Kidney (tissue), 22 donors: ENCODE data around the gene TOR1AIP2. TPM values are rescaled to one million over a fixed set of nuclear protein-coding genes. Genes with fewer than 3 reads are reported as not detected.

Experiments used
- DNase-seq, 5 donors: peaks; one replicate each; pipeline ENCODE4 v3.0.0-alpha.2; 2013 to 2020
- FAIRE-seq: peaks from 2 replicates; lab custom pipeline; 2012; peaks lifted over from hg19 to GRCh38; lab: Jason Lieb, UNC
- H3K27ac ChIP-seq, 2 donors: one replicate each; pipeline ENCODE4 v1.7.0; 2013; ENCODE audit warnings: low read depth in 2 of 2, low read length in 2 of 2, inconsistent platforms in 1 of 2
- H3K27me3 ChIP-seq: one replicate; pipeline ENCODE4 v1.7.1; 2013; ENCODE audit warnings: low read length, inconsistent platforms; ENCODE audit not compliant: control insufficient read depth, insufficient read depth
- H3K36me3 ChIP-seq, 3 donors: one replicate each; pipeline versions ENCODE4 v1.7.0 to v1.7.1; 2013; ENCODE audit warnings: low read length in 3 of 3, control low read depth in 1 of 3, inconsistent platforms in 1 of 3; ENCODE audit not compliant: insufficient read depth in 3 of 3, control insufficient read depth in 2 of 3
- H3K4me1 ChIP-seq, 3 donors: one replicate each; pipeline versions ENCODE4 v1.7.0 to v1.7.1; 2013; ENCODE audit warnings: low read length in 3 of 3, inconsistent platforms in 1 of 3, low read depth in 1 of 3; ENCODE audit not compliant: control insufficient read depth in 2 of 3, insufficient read depth in 2 of 3
- H3K4me3 ChIP-seq, 3 donors: one replicate each; pipeline versions ENCODE4 v1.7.0 to v1.8.1; 2013; ENCODE audit warnings: low read length in 3 of 3, control low read depth in 1 of 3, inconsistent platforms in 1 of 3
- H3K9ac ChIP-seq, 3 donors: one replicate each; pipeline versions ENCODE4 v1.7.0 to v1.7.1; 2013; ENCODE audit warnings: low read length in 3 of 3, control low read depth in 1 of 3, inconsistent platforms in 1 of 3
- H3K9me3 ChIP-seq, 3 donors: one replicate each; pipeline versions ENCODE4 v1.7.0 to v1.7.1; 2013; ENCODE audit warnings: low read length in 3 of 3, control low read depth in 1 of 3, inconsistent platforms in 1 of 3; ENCODE audit not compliant: control insufficient read depth in 2 of 3, insufficient read depth in 1 of 3
- intact Hi-C: fragments of 100-400 bp; cut with DNase I; formaldehyde crosslinking; loops from one replicate; pipeline ENCODE4 v1.11.1; 2022
- long read RNA-seq, 10 donors: library from polyadenylated mRNA in 1 of 10; unstranded in 1 of 10; transcript quantifications; one replicate each; pipeline ENCODE4 v2.0.0 and lab custom pipeline, GENCODE V29; 2021 to 2026
- polyA plus RNA-seq: library from polyadenylated mRNA; stranded (reverse); fragments of 350-450 nt; fragmentation: Illumina TruSeq; extraction: RNeasy Lipid Tissue Mini Kit (QIAGEN cat#74804); gene quantifications from one replicate; pipeline ENCODE4 v1.2.3, GENCODE V29; 2014; ENCODE audit warnings: low read depth, low replicate concordance; ENCODE audit not compliant: insufficient read depth
- total RNA-seq: library from RNA; stranded (reverse); fragmentation: NEBNext Ultra II Directional; extraction: Animal tissue kit (Norgen Biotek cat#: 25700); gene quantifications from one replicate; pipeline ENCODE4 v1.2.1, GENCODE V29; 2021
- TF ChIP-seq, protein P1 (sequence below): IDR thresholded peaks from 3 replicates; pipeline ENCODE4 v1.5.1; 2012; ENCODE audit warnings: mild to moderate bottlenecking, moderate library complexity, borderline replicate concordance; ENCODE audit not compliant: insufficient read depth; ENCODE audit errors: extremely low read depth
- donor health status: control.
- donor health status: control.
- donor health status: control.
- donor health status: control.
- donor health status: control.
- donor health status: DM: yes; HTN: yes; CAD: no.
- donor health status: Normal renal cell carcinoma (clear cell type).

The TOR1AIP2 gene
- total RNA-seq = 80.5 TPM
- 13.1 TPM for polyA plus RNA-seq
- long read RNA-seq, donor 1, full-length matches to known transcripts = 3 of 3 reads
- long read RNA-seq, donor 1, partial matches to known transcripts = 0 of 3 reads
- long read RNA-seq, donor 1, other reads (novel, unspliced or antisense) = 0 of 3 reads
- long read RNA-seq, donor 2, full-length matches to known transcripts = 4 of 4 reads
- long read RNA-seq, donor 2, partial matches to known transcripts = 0 of 4 reads
- long read RNA-seq, donor 2, other reads (novel, unspliced or antisense) = 0 of 4 reads
- long read RNA-seq, donor 3, full-length matches to known transcripts = 4 of 4 reads
- long read RNA-seq, donor 3, partial matches to known transcripts = 0 of 4 reads
- long read RNA-seq, donor 3, other reads (novel, unspliced or antisense) = 0 of 4 reads
- long read RNA-seq, donor 4, full-length matches to known transcripts = 5 of 5 reads
- long read RNA-seq, donor 4, partial matches to known transcripts = 0 of 5 reads
- long read RNA-seq, donor 4, other reads (novel, unspliced or antisense) = 0 of 5 reads
- long read RNA-seq, donor 5 = 0 reads
- long read RNA-seq, donor 6, full-length matches to known transcripts = 4 of 4 reads
- long read RNA-seq, donor 6, partial matches to known transcripts = 0 of 4 reads
- long read RNA-seq, donor 6, other reads (novel, unspliced or antisense) = 0 of 4 reads
- long read RNA-seq, donor 7, full-length matches to known transcripts = 8 of 21 reads
- long read RNA-seq, donor 7, partial matches to known transcripts = 1 of 21 reads
- long read RNA-seq, donor 7, other reads (novel, unspliced or antisense) = 12 of 21 reads
- long read RNA-seq, donor 8, full-length matches to known transcripts = 6 of 14 reads
- long read RNA-seq, donor 8, partial matches to known transcripts = 8 of 14 reads
- long read RNA-seq, donor 8, other reads (novel, unspliced or antisense) = 0 of 14 reads
- long read RNA-seq, donor 9, full-length matches to known transcripts = 2 of 2 reads
- long read RNA-seq, donor 9, partial matches to known transcripts = 0 of 2 reads
- long read RNA-seq, donor 9, other reads (novel, unspliced or antisense) = 0 of 2 reads
- long read RNA-seq, donor 10, full-length matches to known transcripts = 5 of 36 reads
- long read RNA-seq, donor 10, partial matches to known transcripts = 31 of 36 reads
- long read RNA-seq, donor 10, other reads (novel, unspliced or antisense) = 0 of 36 reads

DNA sequence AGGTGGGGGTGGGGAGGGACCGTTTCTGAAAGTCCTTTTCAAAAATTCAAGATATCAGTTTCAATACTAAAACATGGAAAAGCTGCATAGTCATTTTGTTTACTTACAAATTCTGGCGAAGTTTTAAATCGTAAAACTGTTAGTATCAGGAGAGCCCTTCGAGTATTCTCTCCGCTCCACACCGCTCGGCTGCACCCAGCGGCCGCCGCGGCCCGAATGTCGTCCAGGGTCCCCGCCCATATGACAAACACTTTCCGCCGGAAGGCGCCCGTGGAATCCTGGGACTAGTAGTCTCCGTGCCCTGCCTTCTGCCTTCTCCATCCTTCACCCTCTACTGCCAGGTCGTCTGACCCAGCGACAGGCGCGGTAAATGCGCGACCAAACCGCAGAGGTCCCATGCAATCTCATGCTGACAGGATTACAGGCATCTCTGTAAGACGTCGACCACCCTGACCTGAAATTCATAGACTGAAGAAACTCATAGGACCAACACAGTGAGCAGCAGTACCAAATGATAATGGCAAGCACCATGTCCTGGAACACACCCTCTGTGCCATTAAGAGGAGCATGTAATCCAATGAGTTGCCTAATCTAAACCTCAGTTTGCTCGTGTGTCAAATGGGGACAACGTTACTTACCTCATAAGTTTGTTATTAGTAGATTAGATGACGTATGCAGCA, at the start of gene TOR1AIP2:
Gene TOR1AIP2, minus strand, starts transcription at position 218 of the 680 bp plus-strand sequence. CDS start 25,138 bp downstream, outside the sequence.
- TF ChIP-seq, protein P1, sequence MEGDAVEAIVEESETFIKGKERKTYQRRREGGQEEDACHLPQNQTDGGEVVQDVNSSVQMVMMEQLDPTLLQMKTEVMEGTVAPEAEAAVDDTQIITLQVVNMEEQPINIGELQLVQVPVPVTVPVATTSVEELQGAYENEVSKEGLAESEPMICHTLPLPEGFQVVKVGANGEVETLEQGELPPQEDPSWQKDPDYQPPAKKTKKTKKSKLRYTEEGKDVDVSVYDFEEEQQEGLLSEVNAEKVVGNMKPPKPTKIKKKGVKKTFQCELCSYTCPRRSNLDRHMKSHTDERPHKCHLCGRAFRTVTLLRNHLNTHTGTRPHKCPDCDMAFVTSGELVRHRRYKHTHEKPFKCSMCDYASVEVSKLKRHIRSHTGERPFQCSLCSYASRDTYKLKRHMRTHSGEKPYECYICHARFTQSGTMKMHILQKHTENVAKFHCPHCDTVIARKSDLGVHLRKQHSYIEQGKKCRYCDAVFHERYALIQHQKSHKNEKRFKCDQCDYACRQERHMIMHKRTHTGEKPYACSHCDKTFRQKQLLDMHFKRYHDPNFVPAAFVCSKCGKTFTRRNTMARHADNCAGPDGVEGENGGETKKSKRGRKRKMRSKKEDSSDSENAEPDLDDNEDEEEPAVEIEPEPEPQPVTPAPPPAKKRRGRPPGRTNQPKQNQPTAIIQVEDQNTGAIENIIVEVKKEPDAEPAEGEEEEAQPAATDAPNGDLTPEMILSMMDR = no peak
- peak within 1 kb of the TSS; percentile 93 to 96 (median 95) for H3K4me3 ChIP-seq
- no peak for FAIRE-seq
- peaks cover 0 to 11% (median 7%) of the 10 kb centered on the region in 3 donors for H3K4me1 ChIP-seq
- H3K9me3 ChIP-seq = no peaks in the 10 kb centered on the region
- intact Hi-C loops = no loop called here
- H3K27me3 ChIP-seq = no peaks in the 10 kb centered on the region
- H3K27ac ChIP-seq = peak within 1 kb of the TSS; percentile 43 to 81
- DNase-seq = peak; percentile 85 to 96 (median 93)
- peak within 1 kb of the TSS; percentile 71 to 96 (median 86) for H3K9ac ChIP-seq
- peaks cover 0 to 3% (median 3%) of the 10 kb centered on the region in 3 donors for H3K36me3 ChIP-seq

DNA sequence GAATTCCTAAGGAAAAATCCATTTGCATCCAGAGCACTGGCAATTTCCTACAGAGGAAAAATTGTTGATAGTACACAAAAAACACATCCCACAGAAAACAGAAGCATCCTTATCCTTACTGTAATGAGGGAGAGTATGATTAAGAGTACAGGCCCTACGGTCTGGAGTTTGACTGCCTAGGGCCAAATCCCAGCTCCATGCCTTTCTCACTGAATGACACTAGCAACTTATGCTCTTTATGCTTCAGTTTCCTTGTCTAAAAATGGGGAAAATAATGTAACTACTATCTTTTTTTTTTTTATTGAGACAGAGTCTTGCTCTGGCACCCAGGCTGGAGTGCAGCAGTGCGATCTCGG, 49.2 kb upstream of the TOR1AIP2 start:
- intact Hi-C loops = no loop called here
- H3K4me3 ChIP-seq = no peak overlapping the region
- DNase-seq (no peak), FAIRE-seq (no peak)
- no peak overlapping the region for H3K9ac ChIP-seq
- H3K27ac ChIP-seq = no peak overlapping the region
- H3K27me3 ChIP-seq = no peaks in the 10 kb centered on the region
- no peaks in the 10 kb centered on the region for H3K4me1 ChIP-seq
- no peaks in the 10 kb centered on the region for H3K36me3 ChIP-seq
- no peaks in the 10 kb centered on the region for H3K9me3 ChIP-seq
- TF ChIP-seq, protein P1 = no peak
